GM21825 (cell line): ENCODE data around the gene PTPN6.

Experiments used
- ATAC-seq: cut with Tn5 transposase; IDR thresholded peaks from one replicate; pipeline ENCODE4 v1.9.1; 2021; ENCODE audit warnings: mild to moderate bottlenecking, moderate library complexity; ENCODE audit not compliant: unreplicated experiment

The PTPN6 gene

DNA sequence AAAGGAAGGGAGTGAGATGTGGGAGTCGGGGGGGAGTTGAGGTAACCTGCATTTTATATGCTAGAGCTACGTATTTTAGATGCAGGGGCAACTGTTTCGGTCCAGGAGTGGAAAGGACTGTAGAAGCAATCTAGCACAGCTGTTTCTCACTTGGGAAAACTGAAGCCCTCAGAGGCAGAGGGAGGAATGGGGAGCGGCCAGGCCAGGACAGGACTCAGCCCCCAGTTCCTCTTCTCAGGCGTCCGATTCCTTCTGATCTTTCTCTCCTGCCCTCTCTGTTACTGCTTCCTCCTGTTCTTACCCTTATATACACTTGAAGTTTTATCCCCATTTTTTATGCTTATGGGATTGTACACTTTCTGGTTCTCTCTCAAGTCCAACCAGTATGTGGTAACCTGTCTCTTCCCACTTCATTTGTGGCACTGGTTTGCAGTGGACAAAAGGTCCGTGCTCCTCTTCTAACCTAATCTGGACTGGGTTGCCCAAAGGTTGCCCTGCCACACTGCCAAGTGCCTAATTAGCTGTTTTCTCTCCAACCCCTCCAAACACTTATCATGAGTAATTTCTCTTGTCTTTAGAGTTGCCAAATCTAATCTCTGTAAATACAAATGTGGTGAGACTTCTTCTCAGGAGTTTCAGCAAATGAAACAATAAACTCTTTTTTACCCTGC lies 50.9 kb downstream of the PTPN6 start:
- ATAC-seq: no peak

DNA sequence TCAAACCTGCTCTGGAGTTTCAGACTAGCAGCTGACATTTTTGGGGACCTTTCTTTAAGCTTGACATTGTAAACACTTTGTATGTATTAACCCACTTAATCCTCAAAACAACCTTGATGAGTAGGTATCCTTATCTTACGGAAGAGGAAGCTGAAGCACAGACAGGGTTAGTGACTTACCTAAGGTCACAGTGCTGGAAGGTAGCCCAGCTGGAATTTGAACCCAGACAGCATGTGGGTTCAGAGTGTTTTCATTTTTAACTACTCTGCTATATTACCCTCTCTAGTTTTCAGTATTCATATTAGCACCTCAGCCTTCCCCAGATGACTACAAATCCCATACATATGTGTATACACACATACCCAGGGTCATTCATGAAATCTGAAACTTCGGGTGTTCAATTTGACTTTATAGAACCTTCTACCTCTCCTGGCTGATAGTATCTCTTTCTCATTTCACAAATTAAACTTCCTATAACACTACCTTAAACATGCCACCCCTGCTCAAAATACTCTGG lies 53.2 kb downstream of the PTPN6 start:
- no peak for ATAC-seq

DNA sequence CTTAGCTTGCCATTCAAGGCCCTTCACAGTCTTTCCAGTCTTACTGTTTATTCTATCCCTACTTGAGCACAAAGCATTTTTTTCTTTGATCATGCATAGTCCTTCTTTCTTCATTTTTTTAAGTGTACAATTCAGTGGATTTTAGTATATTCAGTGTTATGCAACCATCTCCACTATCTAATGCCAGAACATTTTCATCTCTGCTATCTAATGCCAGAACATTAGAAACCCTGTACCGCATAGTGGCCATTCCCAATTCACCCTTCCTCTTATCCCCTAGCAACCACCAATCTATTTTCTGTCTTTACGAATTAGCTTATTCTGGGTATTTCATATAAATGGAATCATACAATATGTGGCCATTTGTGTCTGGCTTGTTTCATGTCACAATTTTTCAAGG lies 53.7 kb downstream of the PTPN6 start:
- ATAC-seq: no peak

GRCh38 chr12:7005311-7005710 lies 54.2 kb downstream of the PTPN6 start:
- ATAC-seq: no peak

GRCh38 chr12:7006639-7007038 lies 55.5 kb downstream of the PTPN6 start:
- no peak for ATAC-seq

GRCh38 chr12:7008864-7009263 lies 57.7 kb downstream of the PTPN6 start:
- no peak for ATAC-seq

- ATAC-seq: no peak
Observed at GRCh38 chr12:7009512-7009911, 58.4 kb downstream of the PTPN6 start.
